AG09309 (cell line): Measurements from ENCODE around the gene L3MBTL4.
"Not testable (repeated sequence)": the region's sequence is repeated elsewhere in the genome, so short reads cannot be mapped to it uniquely, and the experiment has no call there.

Experiments
- DNase-seq: peaks from one replicate; pipeline ENCODE4 v3.0.0-alpha.2; 2010; ENCODE audit warnings: low read depth
- H3K4me3 ChIP-seq: 2 replicates; pipeline ENCODE4 v1.5.1; 2011; ENCODE audit warnings: mild to moderate bottlenecking, low read depth, low read length, moderate library complexity; ENCODE audit not compliant: control insufficient read depth
- TF ChIP-seq, protein P1 (sequence below): IDR thresholded peaks from 2 replicates; pipeline ENCODE4 v1.5.1; 2011; ENCODE audit warnings: mild to moderate bottlenecking, low read depth, low read length, inconsistent platforms; ENCODE audit not compliant: insufficient read depth, control insufficient read depth; ENCODE audit errors: missing control alignments

L3MBTL4 gene

DNA sequence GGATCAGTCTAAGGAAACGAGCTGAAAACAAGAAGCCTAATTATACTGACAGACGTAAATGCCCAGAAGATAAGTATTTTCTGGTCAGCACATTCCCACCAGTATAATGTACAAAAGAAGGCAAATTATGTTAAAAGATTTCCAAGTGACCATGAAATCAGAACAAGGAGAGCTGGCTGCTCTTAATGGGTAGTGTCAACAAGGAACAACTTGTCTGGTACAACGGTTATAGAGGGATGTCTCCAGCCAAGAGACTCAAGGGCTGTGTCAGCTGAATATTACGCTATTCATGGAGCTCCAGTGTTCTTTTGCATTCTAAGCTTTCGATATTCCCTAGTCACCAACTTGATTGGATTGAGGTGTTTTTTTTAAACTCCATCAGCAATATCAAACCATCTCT lies 8.6 kb upstream of the L3MBTL4 start:
- DNase-seq, result no peak
- TF ChIP-seq, protein P1, sequence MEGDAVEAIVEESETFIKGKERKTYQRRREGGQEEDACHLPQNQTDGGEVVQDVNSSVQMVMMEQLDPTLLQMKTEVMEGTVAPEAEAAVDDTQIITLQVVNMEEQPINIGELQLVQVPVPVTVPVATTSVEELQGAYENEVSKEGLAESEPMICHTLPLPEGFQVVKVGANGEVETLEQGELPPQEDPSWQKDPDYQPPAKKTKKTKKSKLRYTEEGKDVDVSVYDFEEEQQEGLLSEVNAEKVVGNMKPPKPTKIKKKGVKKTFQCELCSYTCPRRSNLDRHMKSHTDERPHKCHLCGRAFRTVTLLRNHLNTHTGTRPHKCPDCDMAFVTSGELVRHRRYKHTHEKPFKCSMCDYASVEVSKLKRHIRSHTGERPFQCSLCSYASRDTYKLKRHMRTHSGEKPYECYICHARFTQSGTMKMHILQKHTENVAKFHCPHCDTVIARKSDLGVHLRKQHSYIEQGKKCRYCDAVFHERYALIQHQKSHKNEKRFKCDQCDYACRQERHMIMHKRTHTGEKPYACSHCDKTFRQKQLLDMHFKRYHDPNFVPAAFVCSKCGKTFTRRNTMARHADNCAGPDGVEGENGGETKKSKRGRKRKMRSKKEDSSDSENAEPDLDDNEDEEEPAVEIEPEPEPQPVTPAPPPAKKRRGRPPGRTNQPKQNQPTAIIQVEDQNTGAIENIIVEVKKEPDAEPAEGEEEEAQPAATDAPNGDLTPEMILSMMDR, result no peak
- H3K4me3 ChIP-seq, result no peak overlapping the region

DNA sequence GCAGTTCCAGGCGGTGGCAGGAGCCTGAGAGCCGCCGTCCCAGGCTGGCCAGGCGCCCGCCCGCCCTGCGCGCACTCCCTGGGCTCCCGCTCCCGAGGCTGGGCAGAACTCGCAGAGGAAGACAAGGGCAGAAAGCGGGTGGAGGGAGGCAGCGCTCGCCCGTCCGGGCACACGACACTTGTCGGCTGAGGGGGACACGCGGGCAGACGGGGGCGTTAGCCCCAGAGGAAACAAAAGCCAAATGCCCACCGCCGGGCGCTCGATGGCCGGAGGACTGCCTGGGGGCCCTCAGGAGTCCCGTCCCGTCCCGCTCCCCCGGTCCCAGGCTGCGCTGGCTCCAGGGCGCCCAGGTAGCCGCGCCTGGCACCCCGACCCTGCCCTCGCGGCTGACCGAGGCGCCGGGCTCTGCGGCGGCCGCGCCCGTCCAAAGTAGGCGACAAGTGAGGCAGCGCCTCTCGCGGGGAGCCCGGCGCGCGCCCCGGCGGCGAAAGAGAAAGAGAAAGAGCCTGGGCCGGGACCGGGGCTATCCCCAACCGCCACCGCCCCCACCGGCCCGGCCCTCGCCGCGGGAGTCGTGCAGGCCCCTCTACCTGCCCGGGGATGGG lies 491 bp downstream of the L3MBTL4 start:
- DNase-seq, result no peak
- TF ChIP-seq, protein P1, result no peak
- H3K4me3 ChIP-seq, result peak overlapping the region; percentile 24

DNA sequence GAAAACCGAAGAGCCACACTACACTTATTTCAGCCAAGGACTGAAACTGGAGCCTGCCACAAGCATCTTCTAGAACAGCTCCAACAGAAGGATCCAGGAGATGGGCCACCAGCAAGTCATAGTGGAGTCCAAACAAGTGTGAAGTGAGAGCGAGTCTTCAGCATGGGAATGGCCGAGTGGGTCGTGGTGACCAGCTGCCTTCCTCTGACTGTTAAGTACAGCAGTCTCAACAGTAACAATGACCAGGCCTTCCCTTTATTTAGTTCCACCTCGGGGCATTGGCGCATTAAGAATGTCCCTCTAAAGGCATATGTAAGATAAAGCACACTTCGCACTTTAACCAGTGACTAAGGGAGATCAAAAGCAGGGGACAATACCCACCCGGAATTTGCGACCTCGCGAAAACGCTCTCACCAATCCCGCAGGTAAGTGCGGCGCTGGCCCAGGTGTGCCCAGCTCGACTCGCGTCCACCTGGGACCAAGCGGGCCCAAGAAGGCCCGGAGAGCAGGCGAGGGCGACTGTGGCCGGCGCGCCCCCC lies 1.1 kb downstream of the L3MBTL4 start:
- no peak for DNase-seq
- H3K4me3 ChIP-seq, result no peak overlapping the region
- TF ChIP-seq, protein P1, result no peak

DNA sequence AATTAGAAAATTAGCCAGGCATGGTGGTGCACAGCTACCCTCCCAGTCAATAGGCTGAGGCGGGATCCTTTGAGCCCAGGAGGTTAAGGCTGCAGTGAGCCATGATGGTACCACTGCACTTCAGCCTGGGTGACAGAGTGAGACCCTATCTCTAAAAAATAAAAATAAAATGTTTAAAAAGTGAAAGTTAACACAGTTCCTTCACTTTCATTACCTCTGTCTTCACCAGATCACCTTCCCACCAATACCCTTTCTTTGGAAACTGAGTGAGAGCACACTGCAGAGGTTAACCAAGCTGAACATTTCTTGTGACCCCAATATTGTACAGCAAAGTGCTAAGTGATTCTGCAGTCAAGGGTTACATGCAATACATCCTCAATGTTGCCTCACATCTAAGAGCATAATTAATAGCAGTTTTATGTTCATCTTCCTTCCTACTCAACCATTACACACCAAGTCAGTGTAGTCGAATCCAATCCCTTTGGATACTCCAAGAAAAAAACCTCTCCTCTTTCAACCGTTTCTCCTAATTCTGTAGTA lies 1.7 kb downstream of the L3MBTL4 start:
- no peak for DNase-seq
- TF ChIP-seq, protein P1, result no peak
- no peak overlapping the region for H3K4me3 ChIP-seq

DNA sequence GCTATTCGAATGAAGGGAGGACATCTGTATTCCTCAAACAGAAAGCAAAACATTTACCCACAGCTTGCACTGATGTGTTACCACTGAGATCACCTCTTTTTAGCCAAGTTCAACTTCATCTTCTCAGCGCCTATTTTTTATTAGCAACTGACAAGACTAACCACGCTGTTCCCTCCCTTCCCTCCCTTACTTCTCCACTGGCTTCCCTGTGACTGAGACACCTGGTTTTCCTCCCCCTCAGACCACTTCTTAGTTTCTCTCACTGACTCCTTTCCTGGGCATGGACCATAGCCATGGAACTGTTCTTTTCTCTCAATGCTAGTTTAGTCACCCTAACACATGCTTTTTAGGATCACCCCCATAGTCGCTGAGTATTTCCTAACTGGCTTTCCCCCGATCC lies 3.3 kb downstream of the L3MBTL4 start:
- no peak for DNase-seq
- TF ChIP-seq, protein P1, result no peak
- H3K4me3 ChIP-seq, result no peak overlapping the region

DNA sequence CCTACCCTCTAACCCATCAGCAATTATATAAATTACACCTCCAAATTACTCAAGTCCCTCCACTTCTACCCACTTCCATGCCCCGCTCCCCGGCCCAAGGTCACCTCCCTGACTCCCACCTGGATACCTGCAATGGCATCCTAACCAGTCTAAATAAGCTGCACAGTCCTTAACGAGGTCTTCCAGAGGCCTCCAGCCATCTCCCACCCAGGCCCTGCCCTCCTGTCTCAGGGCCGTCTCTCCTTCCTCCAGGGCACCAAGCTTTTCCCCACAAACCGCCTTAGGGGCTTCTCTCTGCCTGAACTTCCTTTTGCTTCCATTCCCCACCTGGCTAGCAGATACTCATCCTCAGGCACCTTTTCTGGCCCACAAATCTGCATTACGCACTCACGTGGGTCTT lies 4.8 kb downstream of the L3MBTL4 start:
- no peak overlapping the region for H3K4me3 ChIP-seq
- TF ChIP-seq, protein P1, result no peak
- no peak for DNase-seq

DNA sequence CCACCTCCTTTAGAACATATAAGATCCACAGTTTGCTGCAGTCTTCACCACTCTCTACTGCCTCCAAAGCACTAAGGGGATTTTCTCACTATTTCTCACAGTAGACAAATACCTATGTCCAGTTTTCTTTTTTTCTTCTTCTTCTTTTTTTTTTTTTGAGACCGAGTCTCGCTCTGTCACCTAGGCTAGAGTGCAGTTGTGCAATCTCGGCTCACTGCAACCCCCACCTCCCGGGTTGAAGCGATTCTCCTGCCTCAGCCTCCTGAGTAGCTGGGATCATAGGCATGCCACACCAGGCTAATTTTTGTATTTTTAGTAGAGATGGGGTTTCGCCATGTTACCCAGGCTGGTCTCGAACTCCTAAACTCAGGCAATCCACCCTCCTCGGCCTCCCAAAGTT lies 6.2 kb downstream of the L3MBTL4 start:
- DNase-seq, H3K4me3 ChIP-seq: not testable (repeated sequence)
